Liver (tissue), 9 donors: Measurements from ENCODE around the gene EBP. TPM values are rescaled to one million over a fixed set of nuclear protein-coding genes. Genes with fewer than 3 reads are reported as not detected.

Experiments used
- DNase-seq: peaks from one replicate; pipeline ENCODE4 v3.0.0-alpha.2; 2017; ENCODE audit warnings: low spot score
- H3K27ac ChIP-seq, 2 donors: one replicate each; pipeline ENCODE4 v1.7.0; 2013; ENCODE audit warnings: inconsistent platforms in 2 of 2, low read length in 2 of 2, control low read depth in 1 of 2, low read depth in 1 of 2, mild to moderate bottlenecking in 1 of 2
- H3K27me3 ChIP-seq, 4 donors: one replicate each; pipeline versions ENCODE4 v1.6.1 to v1.7.0; 2013; ENCODE audit warnings: low read length in 3 of 4, inconsistent platforms in 1 of 4, mild to moderate bottlenecking in 1 of 4, moderate library complexity in 1 of 4; ENCODE audit not compliant: control insufficient read depth in 4 of 4, insufficient read depth in 4 of 4
- H3K36me3 ChIP-seq, 4 donors: one replicate each; pipeline versions ENCODE4 v1.6.1 to v1.7.0; 2013; ENCODE audit warnings: low read length in 3 of 4, mild to moderate bottlenecking in 3 of 4, low read depth in 1 of 4, moderate library complexity in 1 of 4; ENCODE audit not compliant: control insufficient read depth in 4 of 4, insufficient read depth in 3 of 4
- H3K4me1 ChIP-seq, 4 donors: one replicate each; pipeline versions ENCODE4 v1.6.1 to v1.7.0; 2013; ENCODE audit warnings: low read length in 3 of 4, mild to moderate bottlenecking in 3 of 4, moderate library complexity in 1 of 4; ENCODE audit not compliant: control insufficient read depth in 4 of 4, insufficient read depth in 4 of 4
- H3K4me3 ChIP-seq, 3 donors: one replicate each; pipeline versions ENCODE4 v1.6.1 to v1.7.0; 2013; ENCODE audit warnings: low read length in 3 of 3, control low read depth in 1 of 3, low read depth in 1 of 3, mild to moderate bottlenecking in 1 of 3
- H3K9ac ChIP-seq, 2 donors: one replicate each; pipeline ENCODE4 v1.7.0; 2013; ENCODE audit warnings: low read length in 2 of 2, mild to moderate bottlenecking in 2 of 2, moderate library complexity in 2 of 2, control low read depth in 1 of 2, low read depth in 1 of 2
- H3K9me3 ChIP-seq, 4 donors: one replicate each; pipeline versions ENCODE4 v1.6.1 to v1.7.0; 2013; ENCODE audit warnings: low read length in 3 of 4; ENCODE audit not compliant: control insufficient read depth in 4 of 4
- EGR1 ChIP-seq, 2 donors: IDR thresholded peaks; 2 replicates each; pipeline ENCODE4 v1.6.1; 2016 to 2018; ENCODE audit warnings: antibody characterized with exemption in 2 of 2, low read depth in 2 of 2
- FOXA1 ChIP-seq: IDR thresholded peaks from 2 replicates; pipeline ENCODE4 v1.6.1; 2016; ENCODE audit warnings: antibody characterized with exemption
- FOXA2 ChIP-seq: IDR thresholded peaks from 2 replicates; pipeline ENCODE4 v1.6.1; 2016; ENCODE audit warnings: antibody characterized with exemption
- GABPA ChIP-seq, 2 donors: IDR thresholded peaks in 1 of 2; conservative IDR thresholded peaks in 1 of 2; 2 replicates each; pipeline ENCODE4 v1.6.1; 2016; ENCODE audit warnings: antibody characterized with exemption in 2 of 2, mild to moderate bottlenecking in 1 of 2, moderate library complexity in 1 of 2
- HNF4A ChIP-seq, 2 donors: conservative IDR thresholded peaks; 2 replicates each; pipeline ENCODE4 v1.6.1; 2016; ENCODE audit warnings: antibody characterized with exemption in 2 of 2, mild to moderate bottlenecking in 2 of 2
- HNF4G ChIP-seq: IDR thresholded peaks from 2 replicates; pipeline ENCODE4 v1.6.1; 2016; ENCODE audit warnings: antibody characterized with exemption
- JUND ChIP-seq, 2 donors: IDR thresholded peaks; 2 replicates each; pipeline ENCODE4 v1.6.1; 2016; ENCODE audit warnings: antibody characterized with exemption in 2 of 2
- NR2F2 ChIP-seq: IDR thresholded peaks from 2 replicates; pipeline ENCODE4 v1.6.1; 2016; ENCODE audit warnings: antibody characterized with exemption
- RXRA ChIP-seq, 2 donors: IDR thresholded peaks; 2 replicates each; pipeline ENCODE4 v1.6.1; 2017 to 2018; ENCODE audit warnings: antibody characterized with exemption in 2 of 2, mild to moderate bottlenecking in 1 of 2
- SP1 ChIP-seq: IDR thresholded peaks from 2 replicates; pipeline ENCODE4 v1.6.1; 2018; ENCODE audit warnings: antibody characterized with exemption, mild to moderate bottlenecking
- TAF1 ChIP-seq: conservative IDR thresholded peaks from 2 replicates; pipeline ENCODE4 v1.6.1; 2016; ENCODE audit warnings: antibody characterized with exemption, mild to moderate bottlenecking
- YY1 ChIP-seq: IDR thresholded peaks from 2 replicates; pipeline ENCODE4 v1.6.1; 2016; ENCODE audit warnings: antibody characterized with exemption, mild to moderate bottlenecking
- WGBS: extraction: QIAGEN DNeasy Blood & Tissue Kit; methylation state at CpG from one replicate; pipeline ENCODE4 v1.1.7; 2013; 5-methylcytosine and 5-hydroxymethylcytosine counted together
- polyA plus RNA-seq, 2 donors: library from polyadenylated mRNA; stranded (reverse) in 1 of 2; unstranded in 1 of 2; fragments of 200-250 nt in 1 of 2; fragments of >200 nt in 1 of 2; fragmentation: Nextera tagmentation in 1 of 2; extraction: Ambion mirVana in 1 of 2; gene quantifications; one replicate each; pipeline versions ENCODE4 v1.2.1 to v1.2.3, GENCODE V29; 2013 to 2015
- total RNA-seq, 2 donors: library from RNA; depleted of rRNA; stranded (reverse); fragments of >200 nt; gene quantifications; one replicate each; pipeline ENCODE4 v1.2.3, GENCODE V29; 2014
- TF ChIP-seq, protein P1 (sequence below): IDR thresholded peaks from 2 replicates; pipeline ENCODE4 v1.6.1; 2016; ENCODE audit warnings: antibody characterized with exemption
- TF ChIP-seq, protein P2 (sequence below): IDR thresholded peaks from 2 replicates; pipeline ENCODE4 v1.6.1; 2016; ENCODE audit warnings: antibody characterized with exemption, mild to moderate bottlenecking
- TF ChIP-seq, protein P3 (sequence below): IDR thresholded peaks from 2 replicates; pipeline ENCODE4 v1.6.1; 2016; ENCODE audit warnings: antibody characterized with exemption
- TF ChIP-seq, protein P4 (sequence below): IDR thresholded peaks from 2 replicates; pipeline ENCODE4 v1.6.1; 2016; ENCODE audit warnings: antibody characterized with exemption
- donor health status: healthy.
- donor health status: healthy.
- donor health status: healthy.
- donor health status: healthy.
- donor health status: healthy.

EBP gene
- total and polyA plus RNA-seq, 4 donors, result 304 to 474 (median 369) TPM

DNA sequence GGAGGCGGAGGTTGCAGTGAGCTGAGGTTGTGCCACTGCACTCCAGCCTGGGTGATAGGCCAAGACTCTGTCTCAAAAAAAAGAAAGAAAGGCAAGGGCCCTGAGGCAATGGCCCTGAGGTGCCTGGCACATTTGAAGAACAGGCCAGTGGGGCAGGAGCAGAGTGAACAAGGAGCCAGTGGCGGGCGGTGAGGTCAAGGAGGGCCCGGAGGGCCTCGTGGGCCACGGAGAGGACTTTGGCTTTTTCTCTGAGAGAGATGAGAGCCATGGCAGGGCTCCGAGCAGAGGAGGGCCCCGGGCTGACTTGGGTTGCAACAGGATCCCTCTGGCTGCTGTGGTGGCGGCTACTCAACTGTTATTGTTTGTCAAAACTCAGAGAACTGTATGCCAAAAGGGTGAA, 32.3 kb upstream of the EBP start (continued):
- TF ChIP-seq FOXA2, result no peak

DNA sequence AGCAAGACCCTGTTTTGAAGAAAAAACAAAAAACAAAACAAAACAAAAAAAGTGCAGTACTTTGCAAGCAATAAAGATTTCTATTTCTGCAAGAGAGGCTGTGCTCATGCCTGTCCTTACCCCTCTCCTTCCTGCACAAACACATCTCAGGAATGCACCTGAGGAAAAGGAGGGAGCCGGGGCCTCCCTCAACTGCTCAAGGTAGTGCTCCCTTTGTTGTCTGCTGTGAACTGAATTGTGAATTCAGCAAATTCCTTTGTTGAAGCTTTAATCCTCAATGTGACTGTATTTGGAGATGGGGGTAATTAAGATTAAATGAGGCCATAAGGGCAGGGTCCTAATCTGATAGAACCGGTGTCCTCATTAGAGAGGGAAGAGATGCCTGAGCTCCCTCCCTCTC, 31.7 kb upstream of the EBP start:
- H3K27ac ChIP-seq, result no peak overlapping the region
- peaks cover 0 to 2% (median 0%) of the 10 kb centered on the region in 4 donors for H3K27me3 ChIP-seq
- no peak for DNase-seq
- no peaks in the 10 kb centered on the region for H3K9me3 ChIP-seq
- 73% methylated on average over 2 of the region's 2 CpGs for WGBS
- TF ChIP-seq, protein P1, sequence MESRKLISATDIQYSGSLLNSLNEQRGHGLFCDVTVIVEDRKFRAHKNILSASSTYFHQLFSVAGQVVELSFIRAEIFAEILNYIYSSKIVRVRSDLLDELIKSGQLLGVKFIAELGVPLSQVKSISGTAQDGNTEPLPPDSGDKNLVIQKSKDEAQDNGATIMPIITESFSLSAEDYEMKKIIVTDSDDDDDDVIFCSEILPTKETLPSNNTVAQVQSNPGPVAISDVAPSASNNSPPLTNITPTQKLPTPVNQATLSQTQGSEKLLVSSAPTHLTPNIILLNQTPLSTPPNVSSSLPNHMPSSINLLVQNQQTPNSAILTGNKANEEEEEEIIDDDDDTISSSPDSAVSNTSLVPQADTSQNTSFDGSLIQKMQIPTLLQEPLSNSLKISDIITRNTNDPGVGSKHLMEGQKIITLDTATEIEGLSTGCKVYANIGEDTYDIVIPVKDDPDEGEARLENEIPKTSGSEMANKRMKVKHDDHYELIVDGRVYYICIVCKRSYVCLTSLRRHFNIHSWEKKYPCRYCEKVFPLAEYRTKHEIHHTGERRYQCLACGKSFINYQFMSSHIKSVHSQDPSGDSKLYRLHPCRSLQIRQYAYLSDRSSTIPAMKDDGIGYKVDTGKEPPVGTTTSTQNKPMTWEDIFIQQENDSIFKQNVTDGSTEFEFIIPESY, result no peak
- no peak for TF ChIP-seq JUND (IDR thresholded peaks at IDR 0.05)
- no peak for TF ChIP-seq HNF4A (conservative IDR thresholded peaks at IDR 0.05)
- no peak for TF ChIP-seq HNF4G
- no peak for TF ChIP-seq NR2F2
- no peak for TF ChIP-seq EGR1 (IDR thresholded peaks at IDR 0.05; ENCODE audit: low read depth in 2 of 2)
- TF ChIP-seq FOXA2, result no peak
- TF ChIP-seq FOXA1, result no peak
- H3K9ac ChIP-seq, result no peak overlapping the region
- H3K4me3 ChIP-seq, result no peak overlapping the region
- H3K36me3 ChIP-seq, result peaks cover 0 to 2% (median 0%) of the 10 kb centered on the region in 4 donors
- no peaks in the 10 kb centered on the region for H3K4me1 ChIP-seq

DNA sequence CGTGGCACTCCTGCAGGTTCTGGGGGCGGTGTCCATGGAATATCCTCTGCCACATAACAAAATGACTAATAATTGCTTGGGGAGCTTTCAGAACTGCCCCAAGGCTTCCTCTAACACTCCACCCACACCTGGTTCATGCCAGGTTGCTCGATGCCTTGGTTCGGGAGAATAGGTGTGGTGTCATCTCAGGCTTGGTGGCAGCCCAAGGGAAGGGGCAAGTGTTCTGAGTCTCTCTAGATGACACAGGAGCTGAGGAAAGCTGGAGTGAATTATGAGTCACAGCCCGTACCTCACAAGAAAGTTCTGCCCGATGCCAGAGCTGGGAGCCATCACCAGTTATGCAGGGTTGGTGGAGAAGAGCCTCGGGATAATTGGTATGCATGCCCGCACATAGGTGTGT, 30.9 kb upstream of the EBP start:
- WGBS, result 91% methylated on average over 8 of the region's 8 CpGs
- Histone ChIP-seq H3K9me3 (no peaks in the 10 kb centered on the region), H3K4me3 (no peak overlapping the region), H3K27ac (no peak overlapping the region), H3K27me3 (peaks cover 0 to 2% (median 0%) of the 10 kb centered on the region in 4 donors), H3K4me1 (no peaks in the 10 kb centered on the region), H3K36me3 (peaks cover 0 to 2% (median 0%) of the 10 kb centered on the region in 4 donors), H3K9ac (no peak overlapping the region)
- TF ChIP-seq SP1, result no peak
- TF ChIP-seq HNF4A (conservative IDR thresholded peaks at IDR 0.05), result no peak
- TF ChIP-seq FOXA1, result no peak
- TF ChIP-seq HNF4G, result no peak
- no peak for TF ChIP-seq GABPA (IDR thresholded peaks at IDR 0.05 in 1 of 2, conservative IDR thresholded peaks at IDR 0.05 in 1 of 2)
- TF ChIP-seq RXRA (IDR thresholded peaks at IDR 0.05), result no peak
- TF ChIP-seq YY1, result no peak
- no peak for TF ChIP-seq FOXA2
- DNase-seq, result no peak

DNA sequence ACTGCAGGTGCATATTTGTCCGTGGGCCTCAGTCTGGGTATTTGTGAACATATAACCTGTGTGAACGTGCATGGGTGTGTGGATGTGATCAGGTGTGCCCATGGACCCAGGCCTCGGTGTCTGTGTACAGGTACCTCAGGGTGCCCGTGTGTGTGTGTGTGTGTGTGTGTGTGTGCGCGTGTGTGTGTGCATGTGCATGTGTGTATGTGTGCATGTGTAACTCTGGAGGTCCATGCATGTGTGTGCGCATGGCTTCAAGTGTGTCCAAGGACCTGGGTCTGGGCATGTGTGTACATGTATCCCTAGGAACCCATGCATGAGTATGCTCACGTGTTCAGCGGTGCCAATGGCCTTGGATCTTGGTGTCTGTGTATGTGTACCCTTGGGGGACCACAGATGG, 29.8 kb upstream of the EBP start:
- Histone ChIP-seq H3K4me3 (no peak overlapping the region), H3K36me3 (no peaks in the 10 kb centered on the region), H3K27me3 (peaks cover 0 to 2% (median 0%) of the 10 kb centered on the region in 4 donors), H3K9ac (no peak overlapping the region), H3K4me1 (no peaks in the 10 kb centered on the region), H3K9me3 (no peaks in the 10 kb centered on the region), H3K27ac (no peak overlapping the region)
- 93% methylated on average over 9 of the region's 9 CpGs for WGBS
- TF ChIP-seq FOXA2 (no peak), NR2F2 (no peak), HNF4A (conservative IDR thresholded peaks at IDR 0.05) (no peak), JUND (IDR thresholded peaks at IDR 0.05) (no peak), FOXA1 (no peak), EGR1 (IDR thresholded peaks at IDR 0.05; ENCODE audit: low read depth in 2 of 2) (no peak), TAF1 (no peak), SP1 (no peak), GABPA (IDR thresholded peaks at IDR 0.05 in 1 of 2, conservative IDR thresholded peaks at IDR 0.05 in 1 of 2) (no peak), YY1 (no peak)
- TF ChIP-seq, protein P2, sequence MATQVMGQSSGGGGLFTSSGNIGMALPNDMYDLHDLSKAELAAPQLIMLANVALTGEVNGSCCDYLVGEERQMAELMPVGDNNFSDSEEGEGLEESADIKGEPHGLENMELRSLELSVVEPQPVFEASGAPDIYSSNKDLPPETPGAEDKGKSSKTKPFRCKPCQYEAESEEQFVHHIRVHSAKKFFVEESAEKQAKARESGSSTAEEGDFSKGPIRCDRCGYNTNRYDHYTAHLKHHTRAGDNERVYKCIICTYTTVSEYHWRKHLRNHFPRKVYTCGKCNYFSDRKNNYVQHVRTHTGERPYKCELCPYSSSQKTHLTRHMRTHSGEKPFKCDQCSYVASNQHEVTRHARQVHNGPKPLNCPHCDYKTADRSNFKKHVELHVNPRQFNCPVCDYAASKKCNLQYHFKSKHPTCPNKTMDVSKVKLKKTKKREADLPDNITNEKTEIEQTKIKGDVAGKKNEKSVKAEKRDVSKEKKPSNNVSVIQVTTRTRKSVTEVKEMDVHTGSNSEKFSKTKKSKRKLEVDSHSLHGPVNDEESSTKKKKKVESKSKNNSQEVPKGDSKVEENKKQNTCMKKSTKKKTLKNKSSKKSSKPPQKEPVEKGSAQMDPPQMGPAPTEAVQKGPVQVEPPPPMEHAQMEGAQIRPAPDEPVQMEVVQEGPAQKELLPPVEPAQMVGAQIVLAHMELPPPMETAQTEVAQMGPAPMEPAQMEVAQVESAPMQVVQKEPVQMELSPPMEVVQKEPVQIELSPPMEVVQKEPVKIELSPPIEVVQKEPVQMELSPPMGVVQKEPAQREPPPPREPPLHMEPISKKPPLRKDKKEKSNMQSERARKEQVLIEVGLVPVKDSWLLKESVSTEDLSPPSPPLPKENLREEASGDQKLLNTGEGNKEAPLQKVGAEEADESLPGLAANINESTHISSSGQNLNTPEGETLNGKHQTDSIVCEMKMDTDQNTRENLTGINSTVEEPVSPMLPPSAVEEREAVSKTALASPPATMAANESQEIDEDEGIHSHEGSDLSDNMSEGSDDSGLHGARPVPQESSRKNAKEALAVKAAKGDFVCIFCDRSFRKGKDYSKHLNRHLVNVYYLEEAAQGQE, result no peak
- TF ChIP-seq, protein P3, sequence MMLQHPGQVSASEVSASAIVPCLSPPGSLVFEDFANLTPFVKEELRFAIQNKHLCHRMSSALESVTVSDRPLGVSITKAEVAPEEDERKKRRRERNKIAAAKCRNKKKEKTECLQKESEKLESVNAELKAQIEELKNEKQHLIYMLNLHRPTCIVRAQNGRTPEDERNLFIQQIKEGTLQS, result no peak
- TF ChIP-seq, protein P4, sequence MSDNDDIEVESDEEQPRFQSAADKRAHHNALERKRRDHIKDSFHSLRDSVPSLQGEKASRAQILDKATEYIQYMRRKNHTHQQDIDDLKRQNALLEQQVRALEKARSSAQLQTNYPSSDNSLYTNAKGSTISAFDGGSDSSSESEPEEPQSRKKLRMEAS, result no peak
- no peak for DNase-seq
